IPS-15b (cell line): ENCODE data around the gene IGF2.
"Not testable (repeated sequence)": the region's sequence is repeated elsewhere in the genome, so short reads cannot be mapped to it uniquely, and the experiment has no call there.

Experiments used
- H3K27me3 ChIP-seq: one replicate; pipeline ENCODE4 v1.6.1; 2013; ENCODE audit warnings: low read length; ENCODE audit not compliant: control insufficient read depth, insufficient read depth
- H3K36me3 ChIP-seq: one replicate; pipeline ENCODE4 v1.6.1; 2013; ENCODE audit warnings: low read length; ENCODE audit not compliant: control insufficient read depth, insufficient read depth
- H3K4me1 ChIP-seq: one replicate; pipeline ENCODE4 v1.6.1; 2013; ENCODE audit warnings: mild to moderate bottlenecking, low read length; ENCODE audit not compliant: control insufficient read depth, insufficient read depth
- H3K4me3 ChIP-seq: one replicate; pipeline ENCODE4 v1.5.1; 2013; ENCODE audit warnings: low read depth, low read length
- H3K9ac ChIP-seq: one replicate; pipeline ENCODE4 v1.6.1; 2013; ENCODE audit warnings: low read depth, mild to moderate bottlenecking, low read length
- H3K9me3 ChIP-seq: one replicate; pipeline ENCODE4 v1.6.1; 2013; ENCODE audit warnings: mild to moderate bottlenecking, low read length; ENCODE audit not compliant: control insufficient read depth, insufficient read depth

The IGF2 gene

DNA sequence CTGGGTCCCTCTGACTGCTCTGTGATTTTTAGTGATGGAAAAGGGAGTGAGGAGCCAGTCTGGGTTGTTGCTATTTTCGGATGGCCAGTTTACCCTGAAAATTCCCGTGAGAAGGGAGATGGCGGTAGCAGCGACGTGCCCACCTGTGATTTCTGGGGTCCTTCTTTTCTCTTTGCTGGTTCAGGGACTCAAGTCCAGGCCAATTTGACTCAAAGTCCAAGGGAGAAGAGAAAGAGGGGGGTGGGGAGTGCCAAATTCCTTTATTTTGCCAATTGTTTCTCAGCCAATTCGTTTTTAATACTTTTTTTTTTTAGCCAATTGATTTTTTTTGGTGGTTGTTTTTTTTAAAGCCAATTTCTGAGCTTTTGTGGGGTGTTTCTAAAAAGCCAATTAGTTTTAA is 6.9 kb downstream of the IGF2 start:
- Histone ChIP-seq H3K4me3 (no peak overlapping the region), H3K9ac (no peak overlapping the region), H3K27me3 (peaks cover 16% of the 10 kb centered on the region), H3K4me1 (no peaks in the 10 kb centered on the region), H3K9me3 (no peaks in the 10 kb centered on the region), H3K36me3 (no peaks in the 10 kb centered on the region)

DNA sequence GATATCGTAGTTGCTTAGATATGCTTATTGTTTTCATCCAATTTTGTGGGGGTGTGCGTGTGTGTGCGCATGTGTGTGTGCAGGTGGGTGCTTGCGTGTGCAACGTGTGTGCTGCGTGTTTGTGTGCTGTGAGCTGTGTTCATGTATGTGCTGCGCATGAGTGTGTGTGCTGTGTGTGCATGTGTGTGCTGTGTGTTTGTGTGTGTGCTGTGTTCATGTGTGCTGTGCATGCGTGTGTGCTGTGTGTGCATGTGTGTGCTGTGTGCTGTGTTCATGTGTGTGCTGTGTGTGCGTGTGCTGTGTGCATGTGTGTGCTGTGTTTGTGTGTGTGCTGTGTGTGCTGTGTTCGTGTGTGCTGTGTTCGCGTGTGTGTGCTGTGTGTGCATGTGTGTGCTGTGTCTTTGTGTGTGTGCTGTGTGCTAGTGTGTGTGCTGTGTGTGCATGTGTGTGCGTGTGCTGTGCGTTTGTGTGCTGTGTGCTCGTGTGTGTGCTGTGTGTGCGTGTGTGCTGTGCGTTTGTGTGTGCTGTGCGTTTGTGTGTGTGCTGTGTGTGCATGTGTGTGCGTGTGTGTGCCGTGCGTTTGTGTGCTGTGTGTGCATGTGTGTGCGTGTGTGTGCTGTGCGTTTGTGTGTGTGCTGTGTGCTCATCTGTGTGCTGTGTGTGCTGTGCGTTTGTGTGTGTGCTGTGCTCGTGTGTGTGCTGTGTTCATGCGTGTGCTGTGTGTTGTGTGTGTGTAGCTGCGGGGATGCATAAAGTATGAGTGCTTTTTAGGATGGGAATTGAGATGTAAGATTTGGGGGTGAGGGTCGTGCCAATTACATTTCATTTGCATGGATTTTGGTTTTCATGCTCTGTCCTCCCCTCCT is 7.6 kb downstream of the IGF2 start:
- H3K9me3 ChIP-seq, result no peaks in the 10 kb centered on the region
- no peaks in the 10 kb centered on the region for H3K36me3 ChIP-seq
- no peak overlapping the region for H3K9ac ChIP-seq
- peaks cover 12% of the 10 kb centered on the region for H3K27me3 ChIP-seq
- no peaks in the 10 kb centered on the region for H3K4me1 ChIP-seq
- no peak overlapping the region for H3K4me3 ChIP-seq

GRCh38 chr11:2130881-2131352 is 8.3 kb downstream of the IGF2 start:
- Histone ChIP-seq H3K4me1 (no peaks in the 10 kb centered on the region), H3K9ac (no peak overlapping the region), H3K9me3 (no peaks in the 10 kb centered on the region), H3K36me3 (no peaks in the 10 kb centered on the region), H3K27me3 (peaks cover 5% of the 10 kb centered on the region), H3K4me3 (no peak overlapping the region)

DNA sequence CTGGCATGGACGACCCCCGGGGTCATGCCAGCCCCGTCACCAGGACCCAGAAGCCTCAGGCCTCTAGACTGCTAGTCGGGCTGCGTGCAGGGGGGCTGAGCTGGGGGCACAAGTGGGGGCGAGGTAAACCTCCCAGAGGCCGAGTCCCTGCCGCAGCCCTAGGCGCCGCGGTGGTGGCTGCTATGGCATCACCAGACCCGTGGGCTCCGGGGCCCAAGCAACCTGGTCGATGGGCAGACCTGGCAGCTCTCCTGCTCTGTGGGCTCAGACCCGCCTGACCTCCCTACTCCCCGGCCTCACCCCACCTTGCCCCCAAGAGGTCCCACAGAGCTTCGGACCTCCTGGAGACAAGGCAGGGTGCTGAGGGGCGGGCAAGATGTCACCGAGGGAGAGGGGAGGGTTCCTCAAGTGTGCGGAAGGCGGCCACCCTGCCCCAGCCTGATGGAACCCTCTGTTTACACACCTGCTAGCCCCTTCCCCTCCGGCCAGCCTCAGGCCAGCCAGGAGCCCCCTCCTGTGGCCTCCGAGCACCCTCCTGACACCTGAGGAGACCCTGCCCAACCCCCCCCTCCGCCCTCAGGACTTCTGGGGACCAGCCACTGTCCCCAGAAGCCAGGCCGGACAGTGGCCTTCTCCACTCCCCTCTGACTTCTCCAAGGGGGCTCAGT is 9.4 kb downstream of the IGF2 start:
- no peaks in the 10 kb centered on the region for H3K36me3 ChIP-seq
- H3K9me3 ChIP-seq, result no peaks in the 10 kb centered on the region
- no peak overlapping the region for H3K9ac ChIP-seq
- H3K27me3 ChIP-seq, result no peaks in the 10 kb centered on the region
- no peak overlapping the region for H3K4me3 ChIP-seq
- no peaks in the 10 kb centered on the region for H3K4me1 ChIP-seq

- H3K27me3 ChIP-seq, result no peaks in the 10 kb centered on the region
- H3K9ac ChIP-seq, result no peak overlapping the region
- H3K4me3 ChIP-seq, result no peak overlapping the region
- H3K9me3 ChIP-seq, result no peaks in the 10 kb centered on the region
- H3K4me1 ChIP-seq, result no peaks in the 10 kb centered on the region
- no peaks in the 10 kb centered on the region for H3K36me3 ChIP-seq
Measured at GRCh38 chr11:2129308-2129698, 9.9 kb downstream of the IGF2 start.

GRCh38 chr11:2128511-2129307 is 10.5 kb downstream of the IGF2 start:
- no peaks in the 10 kb centered on the region for H3K27me3 ChIP-seq

GRCh38 chr11:2128130-2128510 is 11.1 kb downstream of the IGF2 start:
- no peaks in the 10 kb centered on the region for H3K9me3 ChIP-seq
- H3K27me3 ChIP-seq, result no peaks in the 10 kb centered on the region
- no peak overlapping the region for H3K9ac ChIP-seq
- no peaks in the 10 kb centered on the region for H3K4me1 ChIP-seq
- no peak overlapping the region for H3K4me3 ChIP-seq
- no peaks in the 10 kb centered on the region for H3K36me3 ChIP-seq

More at GRCh38 chr11:2128511-2129307, 10.5 kb downstream of the IGF2 start:
- Histone ChIP-seq H3K9ac (no peak overlapping the region), H3K4me3 (no peak overlapping the region), H3K9me3 (no peaks in the 10 kb centered on the region), H3K36me3 (no peaks in the 10 kb centered on the region), H3K4me1 (no peaks in the 10 kb centered on the region)

- H3K36me3 ChIP-seq, result no peaks in the 10 kb centered on the region
- H3K4me1 ChIP-seq, result no peaks in the 10 kb centered on the region
- no peak overlapping the region for H3K4me3 ChIP-seq
- H3K9ac ChIP-seq, result no peak overlapping the region
- no peaks in the 10 kb centered on the region for H3K27me3 ChIP-seq
- H3K9me3 ChIP-seq, result no peaks in the 10 kb centered on the region
Measured at GRCh38 chr11:2127482-2128129, 11.6 kb downstream of the IGF2 start.

DNA sequence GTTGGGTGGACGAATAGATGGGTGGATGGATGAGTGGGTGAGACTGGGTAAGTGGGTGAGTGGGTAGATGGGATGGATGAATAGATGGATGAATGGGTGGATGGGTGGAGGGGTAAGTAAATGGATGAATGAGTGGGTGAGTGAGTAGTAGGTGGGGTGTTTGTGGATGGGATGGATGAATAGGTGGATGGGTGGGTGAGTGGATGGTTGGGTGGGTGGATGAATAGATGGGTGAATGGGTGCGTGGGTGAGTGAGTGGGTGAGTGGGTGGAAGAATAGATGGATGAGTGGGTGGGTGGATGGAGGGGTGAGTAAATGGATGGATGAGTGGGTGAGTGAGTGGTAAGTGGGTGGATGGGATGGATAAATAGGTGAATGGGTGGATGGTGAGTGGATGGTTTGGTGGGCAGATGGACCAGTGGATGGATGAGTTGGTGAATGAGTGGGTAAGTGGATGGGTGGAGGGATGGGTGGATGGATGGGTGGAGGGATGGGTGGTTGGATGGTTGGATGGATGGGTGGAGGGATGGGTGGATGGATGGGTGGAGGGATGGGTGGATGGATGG is 12.6 kb downstream of the IGF2 start:
- Histone ChIP-seq H3K9ac (no peak overlapping the region), H3K36me3 (no peaks in the 10 kb centered on the region), H3K4me1 (no peaks in the 10 kb centered on the region), H3K4me3 (no peak overlapping the region), H3K9me3 (no peaks in the 10 kb centered on the region), H3K27me3 (no peaks in the 10 kb centered on the region)

GRCh38 chr11:2124736-2125484 is 14.3 kb downstream of the IGF2 start:
- H3K27me3 ChIP-seq, H3K9ac ChIP-seq, H3K4me1 ChIP-seq, H3K36me3 ChIP-seq, H3K9me3 ChIP-seq, H3K4me3 ChIP-seq: not testable (repeated sequence)

GRCh38 chr11:2123628-2123960 is 15.6 kb downstream of the IGF2 start:
- H3K9me3 ChIP-seq, result no peaks in the 10 kb centered on the region
- no peaks in the 10 kb centered on the region for H3K36me3 ChIP-seq
- no peak overlapping the region for H3K4me3 ChIP-seq
- no peaks in the 10 kb centered on the region for H3K4me1 ChIP-seq
- H3K27me3 ChIP-seq, result no peaks in the 10 kb centered on the region
- no peak overlapping the region for H3K9ac ChIP-seq
